ENCODE measurements around the gene LRTM2. TPM values are rescaled to one million over a fixed set of nuclear protein-coding genes. Genes with fewer than 3 reads are reported as not detected.
A peak's percentile ranks its signal among the peaks of the same experiment; 100 is the strongest.

The LRTM2 gene
- total and polyA plus RNA-seq, 2 donors (not counting 1 experiment from before 2014, with no cell fraction given): not detected

DNA sequence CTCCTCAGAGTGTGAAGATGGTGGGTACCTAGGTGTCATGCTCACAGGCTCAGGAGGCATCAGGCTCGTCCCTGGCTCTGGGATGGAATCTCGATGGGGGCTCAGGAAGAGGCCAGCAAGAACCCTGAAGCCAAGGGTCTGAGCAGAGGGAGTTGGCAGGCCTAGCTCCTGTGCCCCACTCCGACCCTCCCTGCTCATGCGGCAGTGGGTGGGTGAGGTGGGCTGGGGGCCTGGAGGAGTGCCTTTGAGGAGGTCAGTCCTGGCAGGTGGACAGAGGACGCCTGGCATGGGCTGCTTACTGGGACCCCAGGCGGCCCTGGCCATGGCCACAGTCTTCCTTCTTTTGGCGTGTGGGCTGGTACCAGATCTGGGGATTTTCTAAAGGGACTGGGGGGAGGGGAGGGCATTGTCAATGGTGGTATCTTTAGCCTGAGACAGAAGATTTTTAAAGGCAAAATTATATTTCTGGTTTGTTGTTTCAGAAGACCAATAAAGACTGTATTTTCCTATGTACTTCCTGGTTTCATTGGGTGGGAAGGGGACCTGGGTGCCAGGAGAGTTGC is 16.0 kb downstream of the LRTM2 start:
- DNase-seq (ENCODE audit: low read depth in 2 of 2): no peak
- H3K79me2 ChIP-seq (ENCODE audit: control insufficient read depth, insufficient read depth, low read length): no peaks in the 10 kb centered on the region

DNA sequence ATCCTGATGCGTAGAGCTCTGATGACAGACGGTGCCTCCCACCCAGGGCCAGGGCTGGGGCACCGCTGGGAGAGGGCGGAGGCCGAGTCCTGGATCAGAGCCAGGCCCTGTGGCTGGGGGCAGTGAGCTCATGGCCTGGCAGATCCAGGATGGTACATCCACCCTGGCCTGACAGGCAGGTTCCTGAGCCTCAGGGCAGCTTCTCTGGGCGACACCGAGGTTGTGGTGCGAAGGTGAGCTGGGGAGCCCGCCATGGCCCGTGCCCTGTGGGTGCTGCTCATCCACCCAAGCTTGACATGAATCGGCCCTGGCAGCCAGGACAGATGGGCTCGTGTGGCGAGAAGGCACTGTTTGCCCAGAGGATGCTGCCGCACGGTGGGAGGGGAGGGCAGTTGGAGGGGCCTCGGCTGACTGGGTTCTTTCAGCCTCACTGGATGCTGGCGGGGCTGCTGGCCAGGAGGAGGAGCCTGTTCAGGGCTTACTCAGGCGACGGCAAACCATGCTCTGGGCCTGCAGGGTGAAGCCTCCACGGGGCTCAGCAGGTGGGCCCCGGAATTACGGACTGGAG is 16.6 kb downstream of the LRTM2 start:
- Histone ChIP-seq H3K27ac (ENCODE audit: insufficient read depth, low read length) (no peak overlapping the region), H2AFZ (ENCODE audit: low read length) (no peak overlapping the region), H3K36me3 (ENCODE audit: control insufficient read depth, insufficient read depth, low read length) (no peaks in the 10 kb centered on the region), H4K20me1 (ENCODE audit: control insufficient read depth, extremely low read depth, insufficient read depth, low read length) (no peaks in the 10 kb centered on the region), H3K79me2 (ENCODE audit: control insufficient read depth, insufficient read depth, low read length) (no peaks in the 10 kb centered on the region), H3K9ac (ENCODE audit: insufficient read depth, low read length) (no peak overlapping the region), H3K4me3 (replicated peaks in 1 of 4; ENCODE audit: control extremely low read depth in 1 of 4, insufficient read depth in 1 of 4, low read depth in 3 of 4, low read length in 4 of 4) (no peak overlapping the region), H3K4me1 (ENCODE audit: control insufficient read depth, extremely low read depth, insufficient read depth, low read length) (no peaks in the 10 kb centered on the region), H3K4me2 (ENCODE audit: extremely low read depth, insufficient read depth, low read length) (no peak overlapping the region), H3K27me3 (ENCODE audit: control insufficient read depth, insufficient read depth, low read length) (peaks cover 11% of the 10 kb centered on the region), H3K9me3 (ENCODE audit: control insufficient read depth, insufficient read depth, low read depth, low read length) (no peaks in the 10 kb centered on the region)
- TF ChIP-seq, protein P1, sequence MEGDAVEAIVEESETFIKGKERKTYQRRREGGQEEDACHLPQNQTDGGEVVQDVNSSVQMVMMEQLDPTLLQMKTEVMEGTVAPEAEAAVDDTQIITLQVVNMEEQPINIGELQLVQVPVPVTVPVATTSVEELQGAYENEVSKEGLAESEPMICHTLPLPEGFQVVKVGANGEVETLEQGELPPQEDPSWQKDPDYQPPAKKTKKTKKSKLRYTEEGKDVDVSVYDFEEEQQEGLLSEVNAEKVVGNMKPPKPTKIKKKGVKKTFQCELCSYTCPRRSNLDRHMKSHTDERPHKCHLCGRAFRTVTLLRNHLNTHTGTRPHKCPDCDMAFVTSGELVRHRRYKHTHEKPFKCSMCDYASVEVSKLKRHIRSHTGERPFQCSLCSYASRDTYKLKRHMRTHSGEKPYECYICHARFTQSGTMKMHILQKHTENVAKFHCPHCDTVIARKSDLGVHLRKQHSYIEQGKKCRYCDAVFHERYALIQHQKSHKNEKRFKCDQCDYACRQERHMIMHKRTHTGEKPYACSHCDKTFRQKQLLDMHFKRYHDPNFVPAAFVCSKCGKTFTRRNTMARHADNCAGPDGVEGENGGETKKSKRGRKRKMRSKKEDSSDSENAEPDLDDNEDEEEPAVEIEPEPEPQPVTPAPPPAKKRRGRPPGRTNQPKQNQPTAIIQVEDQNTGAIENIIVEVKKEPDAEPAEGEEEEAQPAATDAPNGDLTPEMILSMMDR (conservative IDR thresholded peaks at IDR 0.05 in 1 of 2, IDR thresholded peaks at IDR 0.05 in 1 of 2; ENCODE audit: low read depth in 1 of 2, low read length in 2 of 2): no peak
- no peak for TF ChIP-seq EZH2 (IDR thresholded peaks at IDR 0.05; ENCODE audit: low read length, missing control alignments)
- DNase-seq (ENCODE audit: low read depth in 2 of 2): no peak

More for the DNA sequence above, 16.0 kb downstream of the LRTM2 start:
- TF ChIP-seq EZH2 (IDR thresholded peaks at IDR 0.05; ENCODE audit: low read length, missing control alignments): no peak
- TF ChIP-seq, protein P1 (conservative IDR thresholded peaks at IDR 0.05 in 1 of 2, IDR thresholded peaks at IDR 0.05 in 1 of 2; ENCODE audit: low read depth in 1 of 2, low read length in 2 of 2): no peak
- no peak overlapping the region for H2AFZ ChIP-seq (ENCODE audit: low read length)
- no peak overlapping the region for H3K9ac ChIP-seq (ENCODE audit: insufficient read depth, low read length)
- H3K36me3 ChIP-seq (ENCODE audit: control insufficient read depth, insufficient read depth, low read length): no peaks in the 10 kb centered on the region
- H3K4me1 ChIP-seq (ENCODE audit: control insufficient read depth, extremely low read depth, insufficient read depth, low read length): no peaks in the 10 kb centered on the region
- H3K27me3 ChIP-seq (ENCODE audit: control insufficient read depth, insufficient read depth, low read length): peaks cover 11% of the 10 kb centered on the region
- H4K20me1 ChIP-seq (ENCODE audit: control insufficient read depth, extremely low read depth, insufficient read depth, low read length): no peaks in the 10 kb centered on the region
- no peak overlapping the region for H3K4me3 ChIP-seq (replicated peaks in 1 of 4; ENCODE audit: control extremely low read depth in 1 of 4, insufficient read depth in 1 of 4, low read depth in 3 of 4, low read length in 4 of 4)
- no peaks in the 10 kb centered on the region for H3K9me3 ChIP-seq (ENCODE audit: control insufficient read depth, insufficient read depth, low read depth, low read length)
- H3K27ac ChIP-seq (ENCODE audit: insufficient read depth, low read length): no peak overlapping the region
- H3K4me2 ChIP-seq (ENCODE audit: extremely low read depth, insufficient read depth, low read length): no peak overlapping the region

DNA sequence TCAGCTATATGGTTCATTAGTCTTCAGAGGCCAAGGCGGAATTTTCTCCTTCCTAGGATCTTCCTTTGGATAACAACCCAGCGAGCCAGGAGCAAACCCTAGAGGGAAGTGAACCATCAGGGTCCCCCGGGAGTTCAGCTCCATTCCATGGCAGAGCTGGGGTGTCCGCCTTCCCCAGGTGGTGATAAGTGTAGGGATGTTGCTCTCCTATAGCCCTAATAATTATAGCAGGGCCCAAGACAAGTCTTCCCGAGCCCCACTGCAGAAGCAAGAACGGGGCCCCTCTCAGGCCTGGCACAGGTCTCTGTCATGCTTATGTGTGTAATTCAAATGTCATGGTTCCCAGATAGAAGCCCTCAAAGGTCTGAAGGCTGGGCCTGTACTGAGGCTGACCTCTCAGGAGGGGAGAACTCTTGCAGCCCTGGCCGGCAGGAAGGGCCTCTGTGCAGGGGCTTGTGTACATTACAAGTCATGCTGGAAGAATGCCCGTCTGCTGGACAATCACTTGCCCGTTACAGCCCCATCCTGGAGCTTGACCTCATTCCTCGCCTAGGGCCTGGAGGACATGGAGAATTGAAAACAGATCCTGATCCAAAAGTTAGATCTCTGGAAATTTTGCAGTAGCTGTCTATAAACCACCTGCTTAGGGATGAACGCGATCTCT is 17.3 kb downstream of the LRTM2 start:
- Histone ChIP-seq H2AFZ (ENCODE audit: low read length) (no peak overlapping the region), H3K9ac (ENCODE audit: insufficient read depth, low read length) (no peak overlapping the region), H3K4me2 (ENCODE audit: extremely low read depth, insufficient read depth, low read length) (no peak overlapping the region), H3K9me3 (ENCODE audit: control insufficient read depth, insufficient read depth, low read depth, low read length) (no peaks in the 10 kb centered on the region), H3K27ac (ENCODE audit: insufficient read depth, low read length) (no peak overlapping the region), H3K4me3 (replicated peaks in 1 of 4; ENCODE audit: control extremely low read depth in 1 of 4, insufficient read depth in 1 of 4, low read depth in 3 of 4, low read length in 4 of 4) (no peak overlapping the region), H3K36me3 (ENCODE audit: control insufficient read depth, insufficient read depth, low read length) (no peaks in the 10 kb centered on the region), H3K4me1 (ENCODE audit: control insufficient read depth, extremely low read depth, insufficient read depth, low read length) (no peaks in the 10 kb centered on the region), H3K79me2 (ENCODE audit: control insufficient read depth, insufficient read depth, low read length) (no peaks in the 10 kb centered on the region), H3K27me3 (ENCODE audit: control insufficient read depth, insufficient read depth, low read length) (peaks cover 11% of the 10 kb centered on the region), H4K20me1 (ENCODE audit: control insufficient read depth, extremely low read depth, insufficient read depth, low read length) (no peaks in the 10 kb centered on the region)
- DNase-seq (ENCODE audit: low read depth in 2 of 2): peak; percentile 36 to 48
- TF ChIP-seq, protein P1 (conservative IDR thresholded peaks at IDR 0.05 in 1 of 2, IDR thresholded peaks at IDR 0.05 in 1 of 2; ENCODE audit: low read depth in 1 of 2, low read length in 2 of 2): no peak
- no peak for TF ChIP-seq EZH2 (IDR thresholded peaks at IDR 0.05; ENCODE audit: low read length, missing control alignments)

All from fibroblast of lung (primary cell).